Esophagus squamous epithelium (tissue), 4 donors: ENCODE data around the gene ZNF496.

Experiments used
- POLR2A ChIP-seq, 4 donors: fragments of 450-650 bp; IDR thresholded peaks; one replicate each; pipeline ENCODE4 v1.6.1; 2017; ENCODE audit warnings: antibody characterized with exemption in 4 of 4, mild to moderate bottlenecking in 4 of 4, moderate library complexity in 3 of 4
- TF ChIP-seq, protein P1 (sequence below), 6 experiments: fragments of 450-650 bp in 4 of 6; fragments of 200-600 bp in 2 of 6; sonication (generic) in 2 of 6; IDR thresholded peaks; one replicate each; pipeline ENCODE4 v1.5.1; 2016 to 2019; ENCODE audit warnings: antibody characterized with exemption in 6 of 6, mild to moderate bottlenecking in 4 of 6, moderate library complexity in 4 of 6

DNA sequence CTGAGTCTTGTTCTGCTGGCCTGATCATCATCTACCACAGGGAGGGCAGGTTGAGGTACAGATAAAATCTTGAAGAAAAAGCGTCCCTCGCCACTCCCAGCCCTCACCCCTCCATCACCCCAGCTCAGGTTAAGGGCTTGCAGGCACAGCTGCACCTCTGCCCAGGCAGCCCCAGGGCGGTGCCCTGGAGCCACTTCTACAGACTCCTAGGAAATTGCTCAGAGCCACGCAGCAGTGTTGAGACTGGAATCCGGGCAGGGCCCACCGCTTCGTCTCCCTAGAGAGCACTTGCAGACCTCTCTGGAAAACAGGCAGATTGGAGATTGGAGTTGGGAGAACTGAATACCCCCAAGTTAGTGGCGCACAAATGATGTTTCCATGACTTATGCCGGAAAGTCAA is 40.5 kb downstream of the ZNF496 start:
- TF ChIP-seq, protein P1, sequence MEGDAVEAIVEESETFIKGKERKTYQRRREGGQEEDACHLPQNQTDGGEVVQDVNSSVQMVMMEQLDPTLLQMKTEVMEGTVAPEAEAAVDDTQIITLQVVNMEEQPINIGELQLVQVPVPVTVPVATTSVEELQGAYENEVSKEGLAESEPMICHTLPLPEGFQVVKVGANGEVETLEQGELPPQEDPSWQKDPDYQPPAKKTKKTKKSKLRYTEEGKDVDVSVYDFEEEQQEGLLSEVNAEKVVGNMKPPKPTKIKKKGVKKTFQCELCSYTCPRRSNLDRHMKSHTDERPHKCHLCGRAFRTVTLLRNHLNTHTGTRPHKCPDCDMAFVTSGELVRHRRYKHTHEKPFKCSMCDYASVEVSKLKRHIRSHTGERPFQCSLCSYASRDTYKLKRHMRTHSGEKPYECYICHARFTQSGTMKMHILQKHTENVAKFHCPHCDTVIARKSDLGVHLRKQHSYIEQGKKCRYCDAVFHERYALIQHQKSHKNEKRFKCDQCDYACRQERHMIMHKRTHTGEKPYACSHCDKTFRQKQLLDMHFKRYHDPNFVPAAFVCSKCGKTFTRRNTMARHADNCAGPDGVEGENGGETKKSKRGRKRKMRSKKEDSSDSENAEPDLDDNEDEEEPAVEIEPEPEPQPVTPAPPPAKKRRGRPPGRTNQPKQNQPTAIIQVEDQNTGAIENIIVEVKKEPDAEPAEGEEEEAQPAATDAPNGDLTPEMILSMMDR (IDR thresholded peaks at IDR 0.05): no peak
- TF ChIP-seq POLR2A (IDR thresholded peaks at IDR 0.05): no peak
